Neural cell (in vitro differentiated cells): Measurements from ENCODE around the gene FAM168B.

Experiments used
- CTCF ChIP-seq: fragments of 450-650 bp; IDR thresholded peaks from 2 replicates; pipeline ENCODE4 v1.5.1; 2014; ENCODE audit warnings: antibody characterized with exemption, mild to moderate bottlenecking, moderate library complexity; ENCODE audit not compliant: poor library complexity, severe bottlenecking
- EP300 ChIP-seq: fragments of 450-650 bp; conservative IDR thresholded peaks from 2 replicates; pipeline ENCODE4 v1.6.1; 2014; ENCODE audit warnings: antibody characterized with exemption, mild to moderate bottlenecking, moderate library complexity; ENCODE audit not compliant: poor library complexity, severe bottlenecking
- POLR2AphosphoS5 ChIP-seq: IDR thresholded peaks from 2 replicates; pipeline ENCODE4 v1.6.1; 2012
- REST ChIP-seq: IDR thresholded peaks from 2 replicates; pipeline ENCODE4 v1.6.1; 2012; ENCODE audit warnings: borderline replicate concordance

GRCh38 chr2:131009713-131010475, 83.4 kb downstream of the FAM168B start:
- TF ChIP-seq CTCF (no peak), EP300 (no peak), POLR2AphosphoS5 (no peak), REST (no peak)
